Gastroesophageal sphincter (tissue), 3 donors: Measurements from ENCODE around the gene GNPAT.

Experiments
- CTCF ChIP-seq, 4 experiments: fragments of 200-600 bp in 2 of 4; fragments of 450-650 bp in 2 of 4; sonication (generic) in 1 of 4; IDR thresholded peaks; one replicate each; pipeline ENCODE4 v1.5.1; 2017 to 2019; ENCODE audit warnings: antibody characterized with exemption in 4 of 4, mild to moderate bottlenecking in 2 of 4, moderate library complexity in 2 of 4
- EP300 ChIP-seq: sonication (generic); formaldehyde crosslinking; IDR thresholded peaks from one replicate; pipeline ENCODE4 v1.6.1; 2017; ENCODE audit warnings: antibody characterized with exemption, mild to moderate bottlenecking
- POLR2AphosphoS5 ChIP-seq: sonication (generic); formaldehyde crosslinking; IDR thresholded peaks from one replicate; pipeline ENCODE4 v1.6.1; 2017; ENCODE audit warnings: antibody characterized with exemption

DNA sequence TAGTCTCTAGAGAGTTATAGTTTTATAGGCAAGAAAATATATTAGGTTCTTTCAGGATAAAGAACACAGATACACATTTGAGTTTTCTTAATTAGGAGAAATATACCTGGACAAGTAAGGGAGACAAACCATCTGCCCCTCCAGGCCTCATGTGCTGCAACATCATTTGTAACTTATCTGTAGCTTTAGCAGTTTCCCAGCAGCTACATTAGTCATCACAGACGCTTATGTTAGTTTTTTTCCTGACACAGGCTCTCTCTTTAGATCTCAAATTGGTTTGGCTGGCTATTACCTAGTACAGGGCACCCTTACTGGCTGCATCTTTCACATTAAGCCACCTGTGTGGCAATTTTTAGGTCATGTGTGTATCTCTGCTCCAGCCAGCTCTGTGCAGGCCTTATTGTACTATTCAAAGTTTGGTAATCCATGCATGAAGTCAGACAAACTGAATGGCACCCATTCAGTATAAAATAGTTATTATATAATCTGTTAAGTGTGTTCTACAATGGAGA lies 25.9 kb downstream of the GNPAT start:
- TF ChIP-seq CTCF (IDR thresholded peaks at IDR 0.05) (no peak), POLR2AphosphoS5 (no peak), EP300 (no peak)
